GM13977 (cell line): Measurements from ENCODE around the gene GXYLT2.
A peak's percentile ranks its signal among the peaks of the same experiment; 100 is the strongest.

ENCODE experiments used
- DNase-seq: peaks from one replicate; pipeline ENCODE4 v3.0.0; 2012; ENCODE audit warnings: low spot score
- in situ Hi-C: fragments of 300-500 bp; cut with MboI; formaldehyde crosslinking; loops from one replicate; pipeline ENCODE4 v1.12.0; 2022; ENCODE audit warnings: low sequenced_read_pairs, low pct_unique_long_range_greater_than_20kb, mixed read lengths, inconsistent platforms; ENCODE audit not compliant: unreplicated experiment
- TF ChIP-seq, protein P1 (sequence below): IDR thresholded peaks from 2 replicates; pipeline ENCODE4 v1.5.1; 2012; ENCODE audit warnings: mild to moderate bottlenecking, control low read depth; ENCODE audit not compliant: insufficient read depth; ENCODE audit errors: extremely low read depth, missing control alignments

Gene GXYLT2

DNA sequence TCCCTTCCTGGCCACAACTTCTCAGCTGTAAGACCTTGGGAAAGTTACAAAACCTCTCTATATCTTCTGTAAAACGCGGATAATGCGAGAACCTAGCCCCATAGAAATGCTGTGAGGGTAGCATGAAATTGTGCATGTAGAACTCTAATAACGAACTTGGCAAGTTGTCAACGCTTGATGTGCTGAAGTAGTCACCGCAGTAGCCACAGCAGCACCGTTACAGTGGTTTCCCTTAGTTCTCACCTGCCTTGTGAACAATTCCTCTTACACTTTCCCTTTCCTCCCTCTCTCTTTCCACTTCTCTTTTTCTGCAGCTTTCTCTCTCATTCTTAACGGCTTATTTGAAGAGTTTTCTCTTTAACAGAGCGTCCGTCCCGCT is 39.2 kb upstream of the GXYLT2 start:
- DNase-seq: peak; percentile 52
- in situ Hi-C loops: no loop called here
- TF ChIP-seq, protein P1, sequence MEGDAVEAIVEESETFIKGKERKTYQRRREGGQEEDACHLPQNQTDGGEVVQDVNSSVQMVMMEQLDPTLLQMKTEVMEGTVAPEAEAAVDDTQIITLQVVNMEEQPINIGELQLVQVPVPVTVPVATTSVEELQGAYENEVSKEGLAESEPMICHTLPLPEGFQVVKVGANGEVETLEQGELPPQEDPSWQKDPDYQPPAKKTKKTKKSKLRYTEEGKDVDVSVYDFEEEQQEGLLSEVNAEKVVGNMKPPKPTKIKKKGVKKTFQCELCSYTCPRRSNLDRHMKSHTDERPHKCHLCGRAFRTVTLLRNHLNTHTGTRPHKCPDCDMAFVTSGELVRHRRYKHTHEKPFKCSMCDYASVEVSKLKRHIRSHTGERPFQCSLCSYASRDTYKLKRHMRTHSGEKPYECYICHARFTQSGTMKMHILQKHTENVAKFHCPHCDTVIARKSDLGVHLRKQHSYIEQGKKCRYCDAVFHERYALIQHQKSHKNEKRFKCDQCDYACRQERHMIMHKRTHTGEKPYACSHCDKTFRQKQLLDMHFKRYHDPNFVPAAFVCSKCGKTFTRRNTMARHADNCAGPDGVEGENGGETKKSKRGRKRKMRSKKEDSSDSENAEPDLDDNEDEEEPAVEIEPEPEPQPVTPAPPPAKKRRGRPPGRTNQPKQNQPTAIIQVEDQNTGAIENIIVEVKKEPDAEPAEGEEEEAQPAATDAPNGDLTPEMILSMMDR: no peak

DNA sequence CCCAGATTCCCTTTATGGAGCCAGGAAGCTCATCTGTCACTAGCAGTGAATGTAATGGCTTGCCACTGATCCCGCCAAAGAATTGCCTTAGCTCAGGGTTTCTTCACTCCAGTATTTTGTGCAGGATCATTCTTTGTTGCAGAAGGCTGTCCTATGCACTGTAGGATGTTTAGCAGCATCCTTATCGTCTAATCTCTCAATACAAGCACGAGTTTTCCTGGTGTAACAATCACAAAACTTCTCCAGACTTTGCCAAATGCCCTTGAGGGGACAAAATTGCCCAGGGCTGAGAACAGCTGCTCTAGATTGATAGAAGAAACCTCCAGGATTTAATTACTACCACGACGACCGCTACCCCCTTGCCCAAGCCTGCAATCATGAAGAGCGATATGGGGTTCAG is 32.8 kb upstream of the GXYLT2 start:
- in situ Hi-C loops: no loop called here
- TF ChIP-seq, protein P1: no peak
- no peak for DNase-seq

DNA sequence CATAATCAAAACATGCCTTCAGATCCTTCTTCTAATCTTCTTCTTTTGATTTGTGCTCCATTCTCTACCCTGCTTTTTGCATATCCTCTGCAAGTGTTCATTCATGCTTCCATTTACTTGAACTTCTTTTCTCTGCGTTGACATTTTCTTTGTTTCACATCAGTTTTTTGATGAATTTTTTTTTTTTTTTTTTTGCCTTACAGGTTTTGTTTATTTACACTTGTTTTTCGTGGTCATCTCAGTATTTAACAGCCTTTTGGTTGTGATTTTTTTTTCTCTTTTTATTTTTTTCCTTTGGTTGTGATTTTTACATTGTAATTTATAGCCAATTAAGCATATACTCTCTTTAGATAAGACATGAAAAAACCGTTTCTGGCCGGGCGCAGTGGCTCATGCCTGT is 27.8 kb upstream of the GXYLT2 start:
- in situ Hi-C loops: no loop called here
- TF ChIP-seq, protein P1: no peak
- DNase-seq: no peak

DNA sequence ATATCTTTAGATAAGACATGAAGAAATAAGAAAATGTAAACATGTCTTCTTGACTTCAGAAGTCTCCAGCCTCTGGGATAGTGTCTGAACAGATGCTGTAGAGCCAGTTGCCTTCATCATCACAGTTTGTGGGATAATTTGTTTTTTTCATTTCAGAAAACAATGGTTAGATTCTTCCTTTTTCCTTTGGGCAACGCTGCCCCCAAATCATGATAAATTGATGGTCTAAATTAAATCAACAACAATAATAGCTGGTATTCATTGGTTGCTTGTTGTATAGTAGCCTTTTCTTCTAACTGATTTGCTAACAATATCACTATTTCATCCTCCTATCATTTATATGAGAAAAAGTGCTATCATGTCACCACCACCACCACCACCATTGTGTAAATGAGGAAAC is 27.0 kb upstream of the GXYLT2 start:
- no peak for DNase-seq
- TF ChIP-seq, protein P1: no peak
- in situ Hi-C loops: no loop called here

DNA sequence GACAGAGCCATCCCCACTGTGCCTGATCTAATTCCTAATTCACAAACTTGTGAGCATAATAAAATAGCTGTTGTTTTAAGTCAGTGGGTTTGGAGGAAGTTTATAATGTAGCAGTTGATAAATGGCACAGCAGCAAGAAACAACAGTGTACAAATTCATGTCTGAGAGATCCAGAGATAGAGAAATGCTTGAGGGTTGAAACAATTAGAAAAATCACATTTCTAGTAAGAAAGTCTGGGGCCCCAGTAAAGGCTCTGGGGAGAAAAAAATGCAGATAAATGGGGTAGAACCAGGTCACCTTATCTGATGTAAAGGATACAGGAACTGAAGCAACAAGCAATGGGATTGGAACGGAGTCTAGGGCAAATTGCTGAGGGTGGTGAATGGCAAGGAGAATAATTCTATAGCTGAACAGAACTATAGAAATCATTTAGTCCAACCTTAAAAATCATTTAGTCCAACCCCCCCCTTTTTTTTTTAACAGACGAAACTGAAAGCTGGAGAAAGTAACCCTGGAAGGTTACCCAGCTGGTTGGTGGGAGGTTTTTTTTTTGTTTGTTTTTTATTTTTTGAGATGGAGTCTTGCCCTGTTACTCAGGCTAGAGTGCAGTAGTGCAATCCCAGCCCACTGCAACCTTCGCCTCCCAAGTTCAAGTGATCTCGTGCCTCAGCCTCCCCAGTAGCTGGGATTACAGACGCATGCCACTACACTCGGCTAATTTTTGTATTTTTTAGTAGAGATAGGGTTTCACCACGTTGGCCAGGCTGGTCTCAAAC is 25.3 kb upstream of the GXYLT2 start:
- TF ChIP-seq, protein P1: no peak
- no peak for DNase-seq
- in situ Hi-C loops: no loop called here

DNA sequence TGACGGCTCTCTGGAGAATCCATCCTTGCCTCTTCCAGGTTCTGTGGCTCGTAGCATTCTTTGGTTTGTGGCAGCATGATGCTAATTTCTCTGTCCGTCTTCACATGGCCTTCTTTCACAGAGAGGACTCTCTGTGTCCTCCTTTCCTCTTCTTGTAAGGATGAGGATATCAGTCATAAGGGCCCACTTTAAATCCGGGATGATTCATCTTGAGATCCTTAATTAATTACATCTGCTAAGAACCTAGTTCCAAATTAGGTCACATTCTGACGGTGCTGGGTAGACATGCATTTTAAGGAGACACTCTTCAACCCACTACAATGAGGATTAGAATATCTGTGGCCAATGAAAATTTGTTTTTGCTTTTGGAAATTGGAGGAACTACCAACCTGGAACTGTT is 15.7 kb upstream of the GXYLT2 start:
- in situ Hi-C loops: no loop called here
- DNase-seq: no peak
- TF ChIP-seq, protein P1: no peak

DNA sequence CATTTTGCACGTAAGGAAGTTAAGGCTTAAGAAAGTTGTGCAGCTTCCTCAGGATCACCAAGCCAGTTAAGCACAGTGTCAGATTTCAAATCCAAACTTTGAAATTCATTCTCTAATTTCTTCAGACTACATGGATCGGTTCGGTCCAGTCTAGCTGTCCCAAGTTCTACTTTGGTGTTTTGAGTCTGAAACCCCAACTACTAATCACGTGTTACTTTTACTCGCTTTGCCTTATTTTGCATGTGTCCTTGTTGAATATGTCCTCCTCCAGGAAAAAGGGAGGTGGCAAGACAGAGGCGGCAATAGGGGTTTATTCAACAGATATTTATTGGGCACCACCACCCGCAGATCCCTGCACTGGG is 522 bp upstream of the GXYLT2 start:
- no peak for DNase-seq
- TF ChIP-seq, protein P1: no peak
- in situ Hi-C loops: no loop called here
